Measurements from ENCODE around the gene PRKX.

DNA sequence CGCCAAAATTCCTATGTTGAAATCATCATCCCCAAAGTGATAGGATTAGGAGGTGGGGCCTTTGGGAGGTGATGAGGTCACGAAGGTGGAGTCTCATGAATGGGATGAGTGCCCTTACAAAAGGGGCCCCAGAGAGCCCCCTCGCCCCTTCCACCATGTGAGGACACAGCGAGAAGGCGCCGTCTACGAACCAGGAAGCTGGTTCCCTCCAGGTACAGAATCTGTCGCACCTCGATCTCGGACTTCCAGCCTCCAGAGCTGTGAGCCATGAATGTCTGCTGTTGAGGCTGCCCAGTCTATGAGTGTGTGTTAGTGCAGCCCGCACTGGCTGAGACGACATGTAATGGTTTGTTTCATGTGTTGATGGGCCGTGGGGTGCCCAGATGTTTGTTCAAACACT lies 60.3 kb downstream of the PRKX start:
- TF ChIP-seq POLR2A (IDR thresholded peaks at IDR 0.05) = no peak
- TF ChIP-seq CTCF (IDR thresholded peaks at IDR 0.05) = no peak

Data from right lobe of liver (tissue), 4 donors.